Nephron (organoid): ENCODE measurements around the gene TTC13.

ENCODE experiments used
- H3K27ac Mint-ChIP-seq, 3 experiments: 2 replicates each; pipeline ENCODE4 v1.8.0; 2020; ENCODE audit warnings: mixed read lengths in 3 of 3, mild to moderate bottlenecking in 2 of 3, moderate library complexity in 1 of 3
- H3K27me3 Mint-ChIP-seq: 2 replicates; pipeline ENCODE4 v1.8.0; 2021; ENCODE audit warnings: low read depth, mild to moderate bottlenecking, moderate library complexity, mixed read lengths
- H3K36me3 Mint-ChIP-seq: 2 replicates; pipeline ENCODE4 v1.8.0; 2020; ENCODE audit warnings: low read depth, mixed read lengths
- H3K4me1 Mint-ChIP-seq: 2 replicates; pipeline ENCODE4 v1.8.0; 2020; ENCODE audit warnings: mixed read lengths
- H3K4me3 Mint-ChIP-seq, 3 experiments: 2 replicates each; pipeline ENCODE4 v1.8.0; 2020; ENCODE audit warnings: mild to moderate bottlenecking in 3 of 3, mixed read lengths in 3 of 3, moderate library complexity in 2 of 3
- H3K9me3 Mint-ChIP-seq: 2 replicates; pipeline ENCODE4 v1.8.0; 2020; ENCODE audit warnings: mixed read lengths
- CTCF ChIP-seq, 3 experiments: fragments of 200-600 bp; sonication (generic); IDR thresholded peaks; one replicate each; pipeline ENCODE4 v1.5.0; 2021; ENCODE audit warnings: antibody characterized with exemption in 3 of 3; ENCODE audit not compliant: unreplicated experiment in 3 of 3

Gene TTC13

GRCh38 chr1:230875370-230875769 is 103.3 kb downstream of the TTC13 start:
- Mint-ChIP-seq H3K27ac (peak overlapping the region; percentile 35 to 72 (median 59)), H3K4me1 (peaks cover 43% of the 10 kb centered on the region), H3K27me3 (peaks cover 4% of the 10 kb centered on the region), H3K36me3 (peaks cover 6% of the 10 kb centered on the region), H3K9me3 (no peaks in the 10 kb centered on the region), H3K4me3 (no peak overlapping the region)
- no peak for TF ChIP-seq CTCF (IDR thresholded peaks at IDR 0.05; ENCODE audit: unreplicated experiment in 3 of 3)

- H3K4me3 Mint-ChIP-seq: peak overlapping the region in 2 of 3 experiments; percentile 25 to 29
- peaks cover 8% of the 10 kb centered on the region for H3K36me3 Mint-ChIP-seq
- H3K4me1 Mint-ChIP-seq: peaks cover 39% of the 10 kb centered on the region
- peak overlapping the region in 2 of 3 experiments; percentile 70 to 83 for H3K27ac Mint-ChIP-seq
- no peaks in the 10 kb centered on the region for H3K9me3 Mint-ChIP-seq
- peaks cover 4% of the 10 kb centered on the region for H3K27me3 Mint-ChIP-seq
- TF ChIP-seq CTCF (IDR thresholded peaks at IDR 0.05; ENCODE audit: unreplicated experiment in 3 of 3): no peak
Measured at GRCh38 chr1:230870916-230871315, 107.7 kb downstream of the TTC13 start.

- Mint-ChIP-seq H3K36me3 (peaks cover 4% of the 10 kb centered on the region), H3K9me3 (no peaks in the 10 kb centered on the region)
Measured at GRCh38 chr1:230869500-230869899, 109.2 kb downstream of the TTC13 start.

GRCh38 chr1:230868736-230869385 is 109.8 kb downstream of the TTC13 start:
- H3K4me3 Mint-ChIP-seq: peak overlapping the region; percentile 92 to 96 (median 95)
- H3K36me3 Mint-ChIP-seq: peaks cover 9% of the 10 kb centered on the region
- TF ChIP-seq CTCF (IDR thresholded peaks at IDR 0.05; ENCODE audit: unreplicated experiment in 3 of 3): no peak
- peaks cover 4% of the 10 kb centered on the region for H3K27me3 Mint-ChIP-seq
- peaks cover 54% of the 10 kb centered on the region for H3K4me1 Mint-ChIP-seq
- H3K27ac Mint-ChIP-seq: peak overlapping the region; percentile 83 to 99 (median 99)
- no peaks in the 10 kb centered on the region for H3K9me3 Mint-ChIP-seq

More at GRCh38 chr1:230869500-230869899, 109.2 kb downstream of the TTC13 start:
- Mint-ChIP-seq H3K27ac (peak overlapping the region; percentile 83 to 99 (median 99)), H3K4me3 (peak overlapping the region; percentile 92 to 96 (median 95)), H3K27me3 (peaks cover 4% of the 10 kb centered on the region), H3K4me1 (peaks cover 52% of the 10 kb centered on the region)
- TF ChIP-seq CTCF (IDR thresholded peaks at IDR 0.05; ENCODE audit: unreplicated experiment in 3 of 3): no peak

GRCh38 chr1:230867903-230868735 is 110.5 kb downstream of the TTC13 start, which contains the start of gene C1orf198:
TSS of gene C1orf198 (minus strand) at chr1:230868521. CDS start at chr1:230868512, 9 bp downstream.
- peak within 1 kb of the TSS; percentile 83 to 99 (median 99) for H3K27ac Mint-ChIP-seq
- H3K36me3 Mint-ChIP-seq: peaks cover 9% of the 10 kb centered on the region
- H3K4me3 Mint-ChIP-seq: peak within 1 kb of the TSS; percentile 94 to 96 (median 95)
- peaks cover 60% of the 10 kb centered on the region for H3K4me1 Mint-ChIP-seq
- peaks cover 4% of the 10 kb centered on the region for H3K27me3 Mint-ChIP-seq
- no peaks in the 10 kb centered on the region for H3K9me3 Mint-ChIP-seq
- no peak for TF ChIP-seq CTCF (IDR thresholded peaks at IDR 0.05; ENCODE audit: unreplicated experiment in 3 of 3)
